ENCODE results near the gene TPD52L1.

DNA sequence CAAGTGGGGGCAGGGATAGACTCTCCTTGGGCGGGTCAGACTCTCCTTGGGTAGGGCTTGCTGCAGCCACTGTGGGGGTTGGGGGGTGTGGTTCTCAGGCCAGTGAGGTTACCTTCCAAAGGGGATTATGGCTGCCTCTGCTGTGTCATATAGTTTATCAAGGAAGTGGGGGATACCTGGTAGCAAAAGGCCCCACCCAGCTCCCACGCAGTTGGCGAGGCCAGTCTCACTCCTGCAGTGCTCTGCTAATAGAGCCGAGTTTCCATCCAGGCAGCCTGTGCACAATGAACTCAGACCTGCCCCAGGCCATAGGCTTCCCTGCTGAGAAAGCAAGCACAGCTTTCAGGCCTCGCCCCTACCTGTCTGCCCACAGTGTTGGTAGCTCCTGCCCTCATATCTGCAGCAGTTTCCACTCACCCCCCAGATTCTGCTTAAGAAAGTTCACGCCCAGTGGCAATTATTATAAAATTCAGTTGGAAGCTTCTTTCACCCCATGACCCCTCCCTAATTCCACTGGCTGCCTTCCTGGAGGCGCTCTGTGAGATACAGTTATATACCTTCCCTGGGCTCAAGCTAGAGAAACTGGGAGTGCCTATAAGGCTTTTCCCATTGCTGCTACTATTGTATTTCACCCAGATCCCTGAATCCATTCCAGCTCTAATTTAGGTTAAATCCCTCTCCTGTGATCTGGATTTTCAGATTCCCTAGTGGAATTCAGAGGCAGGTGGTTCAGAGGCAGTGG, 92.1 kb downstream of the TPD52L1 start:
- TF ChIP-seq, protein P1, sequence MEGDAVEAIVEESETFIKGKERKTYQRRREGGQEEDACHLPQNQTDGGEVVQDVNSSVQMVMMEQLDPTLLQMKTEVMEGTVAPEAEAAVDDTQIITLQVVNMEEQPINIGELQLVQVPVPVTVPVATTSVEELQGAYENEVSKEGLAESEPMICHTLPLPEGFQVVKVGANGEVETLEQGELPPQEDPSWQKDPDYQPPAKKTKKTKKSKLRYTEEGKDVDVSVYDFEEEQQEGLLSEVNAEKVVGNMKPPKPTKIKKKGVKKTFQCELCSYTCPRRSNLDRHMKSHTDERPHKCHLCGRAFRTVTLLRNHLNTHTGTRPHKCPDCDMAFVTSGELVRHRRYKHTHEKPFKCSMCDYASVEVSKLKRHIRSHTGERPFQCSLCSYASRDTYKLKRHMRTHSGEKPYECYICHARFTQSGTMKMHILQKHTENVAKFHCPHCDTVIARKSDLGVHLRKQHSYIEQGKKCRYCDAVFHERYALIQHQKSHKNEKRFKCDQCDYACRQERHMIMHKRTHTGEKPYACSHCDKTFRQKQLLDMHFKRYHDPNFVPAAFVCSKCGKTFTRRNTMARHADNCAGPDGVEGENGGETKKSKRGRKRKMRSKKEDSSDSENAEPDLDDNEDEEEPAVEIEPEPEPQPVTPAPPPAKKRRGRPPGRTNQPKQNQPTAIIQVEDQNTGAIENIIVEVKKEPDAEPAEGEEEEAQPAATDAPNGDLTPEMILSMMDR (IDR thresholded peaks at IDR 0.05) = no peak
- TF ChIP-seq ZFX (IDR thresholded peaks at IDR 0.05; ENCODE audit: borderline replicate concordance) = no peak

Data from 22Rv1 (cell line).